Activated CD4-positive, alpha-beta T cell treated with anti-CD3 and anti-CD28 coated beads, Interleukin-2, amount 10 ng/mL, durations not matched to agents 7 days and 5 days (primary cell): ENCODE results near the gene CREB3L2. TPM values are rescaled to one million over a fixed set of nuclear protein-coding genes. Genes with fewer than 3 reads are reported as not detected.
"Not testable (repeated sequence)": the region's sequence is repeated elsewhere in the genome, so short reads cannot be mapped to it uniquely, and the experiment has no call there.

Source experiments
- CTCF ChIA-PET: fragments of 350-600 bp; sonication (Branson Sonifier 250); formaldehyde crosslinking; loops from one replicate; lab custom pipeline; 2021; ENCODE audit warnings: antibody characterized with exemption; lab: Charles Lee
- POLR2A ChIA-PET: fragments of 350-600 bp; sonication (Branson Sonifier 250); formaldehyde crosslinking; loops from one replicate; lab custom pipeline; 2021; ENCODE audit warnings: antibody characterized with exemption; lab: Charles Lee
- DNase-seq: peaks from one replicate; pipeline ENCODE4 v3.0.0-alpha.2; 2020
- H3K27ac Mint-ChIP-seq: one replicate; pipeline ENCODE4 v1.8.0; 2021; ENCODE audit warnings: mild to moderate bottlenecking, moderate library complexity, mixed read lengths
- H3K27me3 Mint-ChIP-seq: one replicate; pipeline ENCODE4 v1.8.0; 2021; ENCODE audit warnings: mixed read lengths
- H3K36me3 Mint-ChIP-seq: one replicate; pipeline ENCODE4 v1.8.0; 2021; ENCODE audit warnings: low read depth, mixed read lengths
- H3K4me1 Mint-ChIP-seq: one replicate; pipeline ENCODE4 v1.8.0; 2021; ENCODE audit warnings: mixed read lengths
- H3K4me3 Mint-ChIP-seq: one replicate; pipeline ENCODE4 v1.8.0; 2021; ENCODE audit warnings: mild to moderate bottlenecking, moderate library complexity, mixed read lengths
- H3K9me3 Mint-ChIP-seq: one replicate; pipeline ENCODE4 v1.8.0; 2021; ENCODE audit warnings: mixed read lengths
- total RNA-seq, 2 experiments: library from RNA; stranded (reverse); gene quantifications; one replicate each; pipeline ENCODE4 v1.2.3, GENCODE V29; 2021

Gene CREB3L2
- total RNA-seq, 2 experiments from 2014 or later = 23.1 to 25.7 TPM

DNA sequence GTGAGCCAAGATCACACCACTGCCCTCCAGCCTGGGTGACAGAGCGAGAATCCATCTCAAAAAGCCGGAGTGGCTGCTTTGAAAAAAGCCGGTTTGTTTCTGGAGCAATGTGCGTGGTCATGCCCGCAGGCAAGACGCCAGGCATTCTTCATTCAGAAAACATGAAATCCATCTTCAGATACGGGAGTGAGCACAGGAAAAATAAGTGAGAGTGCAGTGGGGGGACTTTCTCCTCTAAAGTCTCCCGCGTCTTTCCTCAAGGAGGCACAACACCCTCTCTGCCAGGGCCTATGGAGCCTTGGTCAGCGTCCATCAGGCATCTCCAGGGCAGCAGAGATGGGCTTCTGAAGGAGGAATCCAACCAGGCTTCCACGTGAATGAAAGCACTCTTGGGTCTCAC is 92.8 kb downstream of the CREB3L2 start:
- H3K36me3 Mint-ChIP-seq = peaks cover 37% of the 10 kb centered on the region
- H3K4me1 Mint-ChIP-seq = no peaks in the 10 kb centered on the region

DNA sequence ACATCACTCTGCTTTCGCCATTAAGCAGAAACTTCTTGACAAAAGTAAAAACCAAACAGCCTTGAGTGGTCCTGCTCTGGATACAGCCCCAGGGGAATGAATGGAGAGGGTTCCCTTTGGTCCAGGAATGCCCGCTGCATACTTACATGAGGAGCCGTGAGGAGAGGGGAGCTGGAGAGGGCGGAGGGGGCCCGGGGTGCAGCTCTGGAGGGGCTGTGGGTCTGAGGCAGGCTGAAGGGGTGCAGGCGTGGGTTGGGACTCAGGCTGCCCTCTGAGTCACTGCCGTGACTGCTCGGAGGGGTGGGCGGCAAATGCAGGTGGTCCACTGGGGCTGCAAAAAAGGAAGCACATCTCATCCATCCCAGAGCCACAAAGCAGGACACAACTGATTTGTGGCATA is 93.8 kb downstream of the CREB3L2 start:
- Mint-ChIP-seq H3K27ac (no peak overlapping the region), H3K9me3 (no peaks in the 10 kb centered on the region)
- POLR2A ChIA-PET = no interaction called here

More for the DNA sequence above, 92.8 kb downstream of the CREB3L2 start:
- no peak for DNase-seq
- Mint-ChIP-seq H3K9me3 (no peaks in the 10 kb centered on the region), H3K27ac (no peak overlapping the region), H3K27me3 (no peaks in the 10 kb centered on the region), H3K4me3 (no peak overlapping the region)
- CTCF ChIA-PET = no interaction called here
- POLR2A ChIA-PET = no interaction called here

DNA sequence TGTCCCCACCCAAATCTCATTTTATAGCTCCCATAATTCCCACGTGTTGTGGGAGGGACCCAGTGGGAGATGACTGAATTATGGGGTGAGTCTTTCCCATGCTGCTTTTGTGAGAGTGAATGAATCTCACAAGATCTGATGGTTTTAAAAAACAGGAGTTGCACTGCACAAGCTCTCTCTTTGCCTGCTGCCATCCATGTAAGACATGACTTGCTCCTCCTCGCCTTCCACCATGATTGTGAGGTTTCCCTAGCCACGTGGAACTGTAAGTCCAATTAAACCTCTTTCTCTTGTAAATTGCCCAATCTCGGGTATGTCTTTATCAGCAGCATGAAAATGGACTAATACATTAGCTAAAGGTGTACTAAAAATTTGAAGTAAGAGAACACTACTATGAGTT is 95.2 kb downstream of the CREB3L2 start:
- H3K27me3 Mint-ChIP-seq, H3K9me3 Mint-ChIP-seq, H3K4me1 Mint-ChIP-seq, H3K27ac Mint-ChIP-seq, H3K4me3 Mint-ChIP-seq, POLR2A ChIA-PET, DNase-seq: not testable (repeated sequence)
- peaks cover 29% of the 10 kb centered on the region for H3K36me3 Mint-ChIP-seq
- CTCF ChIA-PET = interaction anchor here (0.6 to 6.2 kb wide), 3 partner anchors 85 to 102 kb away, joined by 3 to 43 read pairs (median 3); no protein-coding TSS in a partner anchor

More for the DNA sequence above, 93.8 kb downstream of the CREB3L2 start:
- CTCF ChIA-PET = interaction anchor here (1.9 kb wide), 1 partner anchor 95 kb away, joined by 7 read pairs; the partner anchor contains the start of gene CREB3L2
- no peak overlapping the region for H3K4me3 Mint-ChIP-seq
- H3K4me1 Mint-ChIP-seq = peaks cover 6% of the 10 kb centered on the region
- no peaks in the 10 kb centered on the region for H3K27me3 Mint-ChIP-seq
- H3K36me3 Mint-ChIP-seq = peaks cover 39% of the 10 kb centered on the region
- DNase-seq = no peak

DNA sequence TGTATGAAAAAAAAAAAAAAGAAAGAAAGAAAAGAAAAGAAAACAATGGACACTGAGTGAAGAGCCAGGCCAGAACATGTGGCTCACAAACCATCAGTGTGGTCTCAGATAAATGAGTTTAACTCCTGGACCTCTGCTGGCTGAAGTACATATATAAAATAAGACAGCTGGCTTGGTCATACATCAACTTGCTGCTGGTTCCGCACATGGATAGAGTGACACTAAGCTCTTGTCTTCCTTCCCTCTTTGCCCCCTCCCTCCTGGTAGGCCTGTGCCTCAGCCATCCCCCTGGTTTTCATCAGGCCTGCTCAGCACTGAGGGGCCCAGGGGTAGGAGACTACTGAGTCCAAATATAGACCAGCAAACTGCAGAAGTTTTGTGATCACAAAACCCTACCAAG is 97.1 kb downstream of the CREB3L2 start:
- no peak overlapping the region for H3K4me3 Mint-ChIP-seq
- peaks cover 6% of the 10 kb centered on the region for H3K4me1 Mint-ChIP-seq
- no peaks in the 10 kb centered on the region for H3K27me3 Mint-ChIP-seq
- peak overlapping the region; percentile 25 for H3K27ac Mint-ChIP-seq
- CTCF ChIA-PET = interaction anchor here (1.0 to 6.2 kb wide), 4 partner anchors 9 to 103 kb away, joined by 3 to 43 read pairs (median 24); partner anchors contain the start of gene CREB3L2
- peaks cover 34% of the 10 kb centered on the region for H3K36me3 Mint-ChIP-seq
- H3K9me3 Mint-ChIP-seq = no peaks in the 10 kb centered on the region
- POLR2A ChIA-PET = no interaction called here
- DNase-seq = no peak

DNA sequence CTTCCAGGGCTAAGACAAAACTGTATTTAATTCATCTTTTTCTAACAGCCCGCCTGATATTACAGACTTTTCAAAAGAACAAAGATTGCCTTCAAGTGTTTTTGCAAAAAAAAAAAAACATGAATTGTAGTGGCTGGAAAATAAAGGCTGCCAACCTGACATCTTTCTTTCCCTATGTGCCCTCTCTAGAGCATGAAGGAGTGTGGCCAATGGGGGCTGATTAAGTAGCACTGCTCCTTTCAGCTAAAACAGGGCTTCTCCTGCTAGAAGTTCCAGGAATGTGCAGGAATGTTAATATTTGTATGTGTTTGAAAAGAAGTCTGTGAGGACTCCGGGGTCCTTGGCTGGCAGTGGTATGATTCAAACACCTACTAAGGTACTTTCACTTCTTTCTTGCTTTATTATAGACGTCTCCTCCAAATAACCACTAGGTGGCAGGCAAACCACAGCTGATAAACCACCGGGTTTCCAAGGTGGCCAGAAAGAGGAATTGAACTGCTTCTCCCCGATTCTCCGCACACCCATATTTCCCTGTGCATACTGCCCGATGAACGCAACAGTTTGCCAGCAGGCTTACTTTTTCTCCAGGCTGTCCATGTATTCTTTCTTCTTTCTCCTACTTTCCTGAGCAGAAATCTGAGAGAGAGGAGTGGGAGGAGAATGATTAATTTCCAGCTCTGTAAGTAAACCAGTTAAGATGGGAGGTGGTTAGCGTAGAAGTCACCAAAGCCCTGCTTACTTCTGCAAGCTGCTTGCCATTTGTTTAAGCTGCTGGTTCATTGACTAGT is 98.3 kb downstream of the CREB3L2 start:
- CTCF ChIA-PET = interaction anchor here (0.6 to 6.2 kb wide), 19 partner anchors 9 to 247 kb away, joined by 3 to 43 read pairs (median 4); partner anchors contain the start of gene CREB3L2
- no peaks in the 10 kb centered on the region for H3K27me3 Mint-ChIP-seq

DNA sequence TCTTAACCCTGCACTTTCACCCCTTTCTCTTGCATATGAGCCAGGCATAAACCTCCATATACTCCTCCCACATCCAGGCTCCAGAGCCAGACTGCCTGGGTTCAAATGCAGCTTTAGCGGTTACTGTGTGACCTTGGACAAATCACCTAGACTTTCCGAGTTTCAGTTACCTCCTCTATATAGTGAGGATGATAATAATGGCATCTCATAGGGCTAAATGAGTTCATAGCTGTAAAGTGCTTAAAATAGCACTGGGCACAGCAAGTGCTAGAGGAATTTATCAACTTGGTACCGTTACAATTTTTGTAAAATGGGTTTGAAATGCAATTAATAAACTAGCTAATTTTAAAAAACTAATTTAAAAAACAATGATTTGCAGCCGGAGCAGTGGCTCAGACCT is 101.7 kb downstream of the CREB3L2 start:
- Mint-ChIP-seq H3K27me3 (no peaks in the 10 kb centered on the region), H3K27ac (no peak overlapping the region), H3K36me3 (peaks cover 24% of the 10 kb centered on the region), H3K4me1 (peaks cover 34% of the 10 kb centered on the region), H3K9me3 (no peaks in the 10 kb centered on the region), H3K4me3 (no peak overlapping the region)
- no peak for DNase-seq
- ChIA-PET CTCF (interaction anchor here (0.6 to 2.0 kb wide), 4 partner anchors 98 to 409 kb away, joined by 3 to 6 read pairs (median 5); no protein-coding TSS in a partner anchor), POLR2A (interaction anchor here (0.5 kb wide), 1 partner anchor 876 kb away, joined by 3 read pairs; no protein-coding TSS in a partner anchor)

More for the DNA sequence above, 98.3 kb downstream of the CREB3L2 start:
- Mint-ChIP-seq H3K27ac (peak overlapping the region; percentile 66), H3K36me3 (peaks cover 37% of the 10 kb centered on the region), H3K9me3 (no peaks in the 10 kb centered on the region), H3K4me1 (peaks cover 17% of the 10 kb centered on the region), H3K4me3 (no peak overlapping the region)
- DNase-seq = peak; percentile 73
- POLR2A ChIA-PET = no interaction called here

DNA sequence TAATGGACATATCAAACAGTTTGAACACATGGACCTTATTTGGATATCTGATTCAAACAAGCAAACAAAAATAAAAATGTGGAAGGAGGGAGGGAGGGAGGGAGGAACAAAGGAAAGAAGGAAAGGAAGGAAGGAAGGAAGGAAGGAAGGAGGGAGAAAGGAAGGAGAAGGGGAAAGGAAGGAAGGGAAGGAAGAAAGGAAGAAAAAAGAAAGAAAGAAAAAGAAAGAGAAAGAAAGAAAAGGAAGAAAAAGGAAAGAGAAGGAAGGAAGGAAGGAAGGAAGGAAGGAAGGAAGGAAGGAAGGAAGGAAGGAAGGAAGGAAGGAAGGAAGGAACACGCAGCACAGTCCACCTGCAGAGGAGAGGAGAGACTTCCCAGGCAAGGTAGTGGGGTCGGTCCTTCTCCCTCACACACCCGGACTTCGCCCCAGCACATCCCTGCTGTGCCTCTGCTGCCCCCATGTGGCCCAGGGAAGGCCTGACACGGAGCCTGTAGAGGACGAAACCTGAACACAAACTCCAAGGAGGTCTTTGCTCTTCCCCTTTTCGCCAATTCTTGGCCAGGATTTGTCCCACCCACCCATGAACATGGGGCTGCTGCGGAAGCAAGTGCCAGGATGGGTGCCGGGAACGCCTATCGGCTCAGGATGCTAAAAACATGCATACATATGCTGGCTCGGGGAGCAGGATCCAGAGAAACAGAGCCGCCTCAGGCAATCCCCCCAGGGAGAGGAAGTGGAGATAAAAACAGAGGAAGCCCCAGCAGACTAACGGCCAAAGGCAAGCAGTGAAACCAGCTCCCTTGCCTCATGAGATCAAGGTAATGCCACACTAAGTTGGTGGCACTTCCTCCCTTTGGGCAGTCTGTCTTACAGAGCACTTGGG is 102.8 kb downstream of the CREB3L2 start:
- peak; percentile 77 for DNase-seq
- no peaks in the 10 kb centered on the region for H3K9me3 Mint-ChIP-seq
- no peak overlapping the region for H3K4me3 Mint-ChIP-seq
- ChIA-PET CTCF (interaction anchor here (1.0 to 2.0 kb wide), 3 partner anchors 99 to 112 kb away, joined by 4 to 7 read pairs (median 6); no protein-coding TSS in a partner anchor), POLR2A (no interaction called here)
- H3K27me3 Mint-ChIP-seq = no peaks in the 10 kb centered on the region
- H3K27ac Mint-ChIP-seq = peak overlapping the region; percentile 28
- peaks cover 38% of the 10 kb centered on the region for H3K4me1 Mint-ChIP-seq
- H3K36me3 Mint-ChIP-seq = peaks cover 29% of the 10 kb centered on the region

DNA sequence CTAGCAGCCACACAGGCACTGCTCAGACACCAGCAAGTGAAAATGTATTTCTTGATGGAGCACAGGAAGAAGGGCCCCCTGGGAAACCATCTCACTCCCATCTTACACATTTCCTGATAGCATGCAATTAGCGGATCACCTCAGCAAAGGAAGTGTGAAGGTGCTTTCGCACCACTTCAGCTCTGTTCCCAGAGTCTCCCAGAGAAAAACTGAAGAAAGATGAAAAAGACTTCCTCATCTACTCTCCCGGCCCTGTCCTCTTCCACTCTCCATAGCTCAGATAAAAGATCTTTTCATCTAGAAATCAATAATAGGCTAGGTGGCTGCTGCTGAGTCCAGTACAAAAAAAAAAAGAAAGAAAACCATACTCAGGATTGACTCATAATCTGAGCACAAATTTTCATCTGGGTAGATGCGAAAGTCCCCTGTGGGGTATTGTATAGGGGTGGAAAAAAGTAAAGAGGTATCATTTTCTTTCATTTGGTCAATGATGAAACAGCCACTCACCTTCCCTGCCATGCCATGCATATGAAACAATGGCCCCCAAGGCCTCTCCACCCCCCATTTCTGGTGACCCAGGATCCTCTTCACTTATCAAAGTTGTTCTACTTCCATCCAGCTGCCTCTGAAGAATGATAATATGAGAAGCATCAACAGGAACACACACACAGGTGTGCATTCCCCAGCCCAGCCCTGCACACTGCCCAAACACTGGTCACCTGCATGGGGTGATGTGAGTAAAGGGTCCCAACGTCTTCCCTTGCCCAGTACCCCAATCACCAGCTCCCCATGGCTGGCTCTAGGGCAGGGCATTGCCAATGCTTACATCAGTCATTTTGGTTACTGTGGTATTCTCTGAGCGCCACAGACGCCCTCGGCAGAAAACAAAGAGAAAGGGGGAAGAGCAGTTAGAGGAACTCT is 106.3 kb downstream of the CREB3L2 start:
- POLR2A ChIA-PET = no interaction called here
- Mint-ChIP-seq H3K27ac (no peak overlapping the region), H3K27me3 (no peaks in the 10 kb centered on the region), H3K4me3 (no peak overlapping the region), H3K36me3 (peaks cover 36% of the 10 kb centered on the region), H3K4me1 (peaks cover 31% of the 10 kb centered on the region), H3K9me3 (no peaks in the 10 kb centered on the region)
- DNase-seq = no peak
- CTCF ChIA-PET = interaction anchor here (0.7 to 1.6 kb wide), 5 partner anchors 7 to 270 kb away, joined by 3 to 6 read pairs (median 4); no protein-coding TSS in a partner anchor

DNA sequence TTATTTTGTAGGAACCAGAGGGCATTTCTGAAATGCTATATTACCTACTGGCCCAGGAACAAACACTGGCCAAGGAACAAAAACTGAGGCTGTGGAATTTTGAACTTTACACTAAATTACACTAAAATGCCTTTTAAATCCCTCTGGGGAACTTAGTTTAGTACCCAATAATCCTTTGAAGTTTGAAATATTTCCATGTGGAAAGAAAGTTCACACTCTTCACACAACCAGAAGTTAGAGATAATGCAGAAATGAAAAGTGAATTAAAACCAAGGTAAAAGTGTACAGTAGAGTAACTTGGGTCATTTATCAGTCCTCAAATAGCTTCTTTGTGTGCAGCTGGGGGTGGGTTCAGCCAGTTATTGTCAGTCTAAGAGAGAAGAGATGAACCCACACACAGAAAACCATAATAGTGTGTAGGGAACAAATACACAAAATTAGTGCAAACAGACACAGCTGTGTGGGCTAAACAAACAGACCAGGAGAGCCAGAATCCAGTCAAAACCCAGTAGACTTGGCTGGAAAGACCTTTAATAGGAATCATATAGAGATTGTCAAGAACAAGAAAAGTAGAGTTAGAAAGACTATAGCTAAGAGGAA is 108.6 kb downstream of the CREB3L2 start:
- Mint-ChIP-seq H3K9me3 (no peaks in the 10 kb centered on the region), H3K27me3 (no peaks in the 10 kb centered on the region), H3K4me1 (peaks cover 18% of the 10 kb centered on the region), H3K36me3 (peaks cover 30% of the 10 kb centered on the region), H3K27ac (no peak overlapping the region), H3K4me3 (no peak overlapping the region)
- ChIA-PET POLR2A (no interaction called here), CTCF (interaction anchor here (0.8 to 1.4 kb wide), 2 partner anchors 11 to 21 kb away, joined by 3 to 4 read pairs; no protein-coding TSS in a partner anchor)
- no peak for DNase-seq

DNA sequence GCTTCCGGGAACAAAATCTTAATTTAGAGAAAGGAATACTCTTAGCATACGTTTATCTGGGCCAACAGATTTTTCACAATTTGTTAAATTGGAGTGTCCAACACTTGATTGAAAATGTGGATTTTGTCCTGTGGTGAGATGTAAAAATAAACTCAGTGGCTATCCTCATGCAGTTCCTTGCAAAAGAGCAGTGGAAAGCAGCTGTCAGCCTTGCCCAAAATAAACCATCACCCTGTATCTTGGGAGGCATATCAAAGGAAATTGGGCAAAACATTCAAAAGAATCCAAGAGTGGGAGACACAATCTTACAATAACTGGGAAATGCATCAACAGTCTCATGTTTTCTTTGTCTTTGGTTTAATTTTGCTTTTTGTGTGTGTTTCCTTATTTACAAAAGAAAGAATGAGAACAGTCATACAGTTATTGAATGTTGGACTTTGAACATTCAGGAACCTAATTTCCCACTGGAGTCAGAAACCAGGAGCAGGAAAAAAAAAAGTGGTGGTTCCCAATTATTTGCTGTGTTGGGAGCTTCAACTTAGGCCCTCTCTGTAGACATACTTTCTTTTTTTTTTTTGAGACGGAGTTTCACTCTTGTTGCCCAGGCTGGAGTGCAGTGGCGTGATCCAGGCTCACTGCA is 110.8 kb downstream of the CREB3L2 start:
- no peaks in the 10 kb centered on the region for H3K27me3 Mint-ChIP-seq
- ChIA-PET POLR2A (interaction anchor here (1.0 kb wide), 1 partner anchor 9 kb away, joined by 3 read pairs; no protein-coding TSS in a partner anchor), CTCF (interaction anchor here (1.0 to 1.4 kb wide), 2 partner anchors 111 to 235 kb away, joined by 3 read pairs; partner anchors contain the start of gene CREB3L2)
- no peak overlapping the region for H3K27ac Mint-ChIP-seq
- peaks cover 11% of the 10 kb centered on the region for H3K4me1 Mint-ChIP-seq
- DNase-seq = no peak
- H3K9me3 Mint-ChIP-seq = no peaks in the 10 kb centered on the region
- no peak overlapping the region for H3K4me3 Mint-ChIP-seq
- peaks cover 27% of the 10 kb centered on the region for H3K36me3 Mint-ChIP-seq

DNA sequence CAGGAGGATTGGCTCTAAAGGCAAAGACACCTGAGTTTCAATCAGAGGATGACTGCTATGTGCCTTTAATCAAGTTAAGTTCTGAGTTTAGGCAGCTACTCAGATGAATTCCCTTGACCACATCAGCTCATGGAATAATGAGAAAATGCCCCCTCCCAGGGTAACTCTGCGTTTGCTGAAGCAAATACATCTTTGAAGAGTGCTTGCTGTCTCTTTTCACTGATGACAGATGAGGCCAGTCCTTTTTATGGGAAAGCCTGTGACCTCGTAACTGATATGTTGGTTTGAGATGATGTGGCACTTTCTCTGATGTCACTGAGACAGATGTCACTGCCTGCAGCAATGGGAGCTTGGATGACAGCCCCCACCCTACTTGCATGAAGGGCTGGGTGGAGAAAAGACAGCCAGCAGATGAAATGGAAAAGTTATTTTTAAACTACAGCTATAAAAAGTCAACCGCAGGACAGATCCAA is 111.4 kb downstream of the CREB3L2 start:
- no peak overlapping the region for H3K4me3 Mint-ChIP-seq
- CTCF ChIA-PET = interaction anchor here (1.4 kb wide), 1 partner anchor 111 kb away, joined by 3 read pairs; the partner anchor contains the start of gene CREB3L2
- no peaks in the 10 kb centered on the region for H3K27me3 Mint-ChIP-seq
- H3K9me3 Mint-ChIP-seq = no peaks in the 10 kb centered on the region
- POLR2A ChIA-PET = interaction anchor here (1.0 kb wide), 1 partner anchor 9 kb away, joined by 3 read pairs; no protein-coding TSS in a partner anchor
- H3K36me3 Mint-ChIP-seq = peaks cover 23% of the 10 kb centered on the region
- H3K4me1 Mint-ChIP-seq = peaks cover 6% of the 10 kb centered on the region
- no peak overlapping the region for H3K27ac Mint-ChIP-seq
- no peak for DNase-seq
